NCI-H2196 (cell line): ENCODE results near the gene GEMIN5.

Experiments
- DNase-seq: peaks from one replicate; lab custom pipeline; 2025; ENCODE audit not compliant: unreplicated experiment; lab: John Stamatoyannopoulos, UW

The GEMIN5 gene

DNA sequence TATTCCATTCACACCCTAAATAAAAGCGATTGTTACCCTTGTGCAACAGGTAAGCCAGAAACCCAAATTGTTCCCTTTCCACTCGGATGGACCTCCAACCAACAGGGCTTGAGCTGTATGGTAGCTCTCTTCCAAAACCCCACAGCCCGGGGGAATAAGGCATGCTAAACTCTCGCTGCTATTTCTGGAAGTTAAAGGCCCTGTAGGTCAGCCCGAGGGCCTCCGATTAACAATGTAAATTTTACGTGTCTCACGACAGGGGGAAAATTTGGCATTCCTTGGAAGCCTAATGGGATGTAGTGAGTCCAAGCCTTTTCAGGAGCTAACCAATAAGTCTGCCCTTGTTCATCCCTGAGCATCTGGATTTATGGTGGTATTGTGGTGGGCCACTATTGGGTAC, 53.6 kb downstream of the GEMIN5 start:
- no peak for DNase-seq

DNA sequence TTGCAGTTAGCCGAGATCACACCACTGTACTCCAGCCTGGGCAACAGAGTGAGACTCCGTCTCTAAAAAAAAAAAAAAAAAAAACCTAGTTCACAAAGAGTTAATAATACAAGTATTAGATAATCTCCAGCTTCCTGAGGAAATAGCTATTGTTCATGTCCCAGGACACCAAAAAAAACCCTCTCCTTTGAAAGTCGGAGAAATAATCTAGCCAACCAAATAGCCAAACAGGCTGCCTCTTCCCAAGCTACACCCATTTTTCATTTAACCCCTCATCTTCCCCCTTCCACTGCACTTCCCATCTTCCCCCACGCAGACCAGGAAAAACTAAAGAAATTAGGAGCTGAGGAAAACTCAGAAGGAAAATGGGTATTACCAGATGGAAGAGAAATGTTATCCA, 56.0 kb downstream of the GEMIN5 start:
- no peak for DNase-seq

DNA sequence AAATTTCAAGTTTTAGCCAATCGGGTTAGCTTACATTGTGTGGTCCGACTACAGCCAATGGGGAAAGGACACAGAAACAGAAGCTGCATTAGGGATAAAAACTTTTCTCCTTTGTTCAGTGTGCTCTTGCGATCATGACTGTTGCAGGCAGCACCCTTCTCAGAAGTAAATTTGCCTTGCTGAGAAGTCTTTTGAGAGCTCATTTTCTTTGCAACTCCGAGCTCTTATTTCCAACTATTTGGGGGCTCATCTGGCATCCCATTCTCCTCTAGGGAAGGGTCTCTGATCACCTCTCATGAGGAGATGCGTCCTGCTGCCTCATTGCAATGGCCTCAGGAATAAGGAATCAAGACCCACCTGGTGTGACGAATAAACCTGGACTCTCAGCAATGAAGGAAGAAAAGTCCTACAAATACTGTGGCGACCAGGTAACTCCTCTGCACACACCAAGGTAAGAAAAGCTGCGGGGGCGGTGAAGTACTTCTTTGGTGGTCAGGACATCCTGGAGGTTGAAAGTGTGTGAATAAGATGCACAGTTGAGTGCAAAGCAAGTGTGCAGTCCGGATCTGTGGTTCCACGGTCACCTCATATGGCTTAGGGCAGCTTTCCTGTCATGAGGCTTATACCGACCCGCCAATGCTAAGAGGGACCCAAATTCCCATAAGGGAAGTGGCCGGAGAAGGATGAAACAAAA, 59.2 kb downstream of the GEMIN5 start:
- DNase-seq = no peak

- DNase-seq = no peak
Observed at GRCh38 chr5:154873791-154874331, 64.2 kb downstream of the GEMIN5 start.

DNA sequence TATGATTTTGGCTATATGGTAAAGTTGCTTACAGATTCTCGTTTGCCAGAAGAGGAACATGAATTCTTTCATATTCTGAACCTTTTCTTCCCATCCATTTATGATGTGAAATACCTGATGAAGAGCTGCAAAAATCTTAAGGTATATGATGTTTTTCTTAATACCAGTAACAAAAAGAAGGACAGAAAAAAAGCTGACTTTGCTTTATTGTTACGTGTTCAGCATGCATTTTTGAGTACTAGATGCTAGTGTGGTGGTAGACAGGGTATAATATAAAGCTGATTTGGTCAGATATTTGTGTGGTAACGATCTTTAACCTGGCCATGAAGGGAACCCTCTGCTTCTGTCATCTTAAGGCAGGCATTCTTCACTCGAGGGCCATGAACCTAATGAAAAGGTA, 66.3 kb downstream of the GEMIN5 start:
- no peak for DNase-seq

GRCh38 chr5:154868702-154869101, 69.3 kb downstream of the GEMIN5 start:
- DNase-seq = no peak

GRCh38 chr5:154866841-154867240, 71.2 kb downstream of the GEMIN5 start:
- no peak for DNase-seq

DNA sequence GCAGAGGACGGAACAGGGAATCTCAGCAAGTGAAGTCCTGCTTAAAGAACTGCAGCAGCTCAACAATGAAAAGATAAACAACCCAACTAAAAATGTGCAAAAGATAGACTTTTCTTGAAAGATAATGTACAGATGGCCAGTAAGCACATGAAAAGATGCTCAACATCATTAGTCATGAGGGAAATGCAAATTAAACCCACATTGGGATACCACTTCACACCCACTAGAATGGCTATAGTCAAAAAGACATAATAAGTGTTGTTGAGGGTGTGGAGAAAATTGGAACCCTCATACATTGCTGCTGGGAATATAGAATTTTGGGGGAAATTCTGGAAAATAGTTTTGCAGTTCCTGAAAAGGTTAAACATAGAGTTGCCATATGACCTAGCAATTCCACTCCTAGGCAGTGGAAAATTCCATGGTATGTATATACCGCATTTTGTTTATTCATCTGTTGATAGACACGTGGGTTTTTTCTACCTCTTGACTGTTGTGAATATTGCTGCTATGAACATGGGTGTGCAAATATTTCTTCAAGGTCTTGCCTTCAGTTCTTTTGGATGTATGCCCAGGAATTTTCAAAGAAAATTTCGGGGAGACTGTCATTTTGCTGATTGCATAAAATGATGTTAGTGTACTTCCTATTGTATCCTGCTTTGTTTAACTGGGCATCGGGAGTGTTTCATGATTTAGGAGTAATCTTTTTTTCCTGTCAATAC, 72.4 kb downstream of the GEMIN5 start:
- DNase-seq = no peak

GRCh38 chr5:154863291-154864080, 74.5 kb downstream of the GEMIN5 start:
- no peak for DNase-seq

DNA sequence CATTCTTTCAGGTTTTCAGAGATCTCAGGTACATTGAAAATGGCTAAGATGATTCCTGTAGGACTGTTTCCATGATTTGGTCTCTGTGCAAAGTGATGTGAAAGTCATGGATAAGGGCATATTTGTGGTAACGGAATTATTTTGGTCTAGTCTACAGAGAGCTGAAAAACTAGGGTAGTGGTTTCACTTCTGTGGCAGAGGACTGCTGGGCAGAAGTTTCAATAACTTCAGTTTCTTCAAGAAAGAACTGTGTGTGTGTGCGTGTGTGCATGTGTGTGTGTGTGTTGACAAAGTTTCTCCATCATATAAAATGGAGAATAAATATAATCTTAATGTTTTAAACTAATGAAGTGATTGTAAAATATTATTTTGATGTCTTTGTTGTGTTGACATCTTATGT, 75.2 kb downstream of the GEMIN5 start:
- DNase-seq = no peak

DNA sequence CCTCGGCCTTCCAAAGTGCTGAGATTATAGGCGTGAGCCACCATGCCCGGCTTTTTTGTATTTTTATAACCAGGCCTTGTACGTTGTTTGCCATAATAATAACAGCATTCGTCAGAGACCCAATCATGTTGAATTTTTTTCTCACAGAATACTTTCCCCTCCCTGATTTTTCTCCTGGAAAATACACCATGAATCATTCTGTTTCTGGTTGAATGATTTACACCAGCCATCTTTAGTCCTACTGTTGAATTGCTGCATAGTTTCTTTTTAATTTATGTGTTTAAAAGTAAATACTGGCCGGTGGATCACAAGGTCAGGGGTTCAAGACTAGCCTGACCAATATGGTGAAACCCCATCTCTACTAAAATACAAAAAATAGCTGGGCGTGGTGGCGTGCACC, 76.1 kb downstream of the GEMIN5 start:
- DNase-seq = no peak

DNA sequence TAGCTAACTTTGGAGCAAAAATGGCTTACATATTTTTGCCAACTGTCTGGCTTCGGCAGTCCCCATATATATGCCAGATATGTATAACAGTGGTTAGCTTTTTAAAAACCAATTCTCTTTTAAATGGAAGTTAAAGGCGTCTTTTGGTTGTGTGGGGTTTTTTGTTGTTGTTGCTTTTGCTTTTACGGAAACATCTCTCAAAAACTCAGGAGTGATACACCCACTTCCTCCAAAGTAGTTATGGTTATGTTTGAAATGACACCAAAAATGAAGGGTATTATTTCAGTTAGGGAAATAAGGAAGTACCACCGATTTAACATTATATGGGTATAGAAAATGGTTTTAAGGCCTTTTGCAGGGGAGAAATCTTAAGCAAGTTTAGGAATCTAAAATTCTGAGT, 77.2 kb downstream of the GEMIN5 start:
- DNase-seq = no peak

GRCh38 chr5:154860123-154860522, 77.9 kb downstream of the GEMIN5 start:
- DNase-seq = no peak

- no peak for DNase-seq
Observed at GRCh38 chr5:154858972-154859871, 78.8 kb downstream of the GEMIN5 start.

DNA sequence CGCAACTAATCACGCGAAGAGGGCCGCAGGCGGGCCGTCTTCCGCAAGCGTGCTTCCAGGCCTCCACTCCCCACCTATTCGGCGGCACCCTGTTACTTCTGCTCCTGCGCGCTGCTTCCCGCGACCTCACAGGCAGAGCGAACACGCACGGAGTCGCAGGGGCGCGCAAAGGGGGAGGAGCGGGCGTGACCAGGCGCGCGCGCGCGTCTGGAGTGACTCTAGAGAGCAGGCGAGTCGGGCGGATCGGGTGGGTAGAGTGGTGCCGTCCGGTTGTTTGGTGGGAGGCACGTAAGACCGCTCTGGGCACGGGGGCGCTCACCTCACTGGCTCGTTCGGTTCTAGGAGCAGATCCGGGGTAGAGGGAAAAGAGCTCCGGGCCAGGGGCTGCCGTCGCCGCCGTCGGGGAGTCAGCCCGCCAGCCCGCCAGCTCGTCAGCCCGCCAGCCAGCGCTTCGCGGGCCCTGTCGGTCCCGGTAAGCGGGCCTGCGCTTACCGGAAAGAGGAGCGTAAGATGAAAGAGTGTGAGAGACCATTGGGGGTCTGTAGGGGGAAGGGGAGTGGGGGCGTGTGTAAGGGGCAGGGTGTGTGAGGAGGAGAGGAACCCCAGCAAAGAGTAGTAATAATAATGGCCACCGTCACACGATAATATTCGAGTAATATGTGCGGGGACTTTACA, 79.6 kb downstream of the GEMIN5 start, which contains the start of gene CNOT8:
CNOT8 (plus strand) TSS at position 331 of the 675 bp plus-strand sequence. CDS start 4,652 bp downstream, outside the sequence.
- peak; percentile 96 for DNase-seq

GRCh38 chr5:154857530-154858296, 80.3 kb downstream of the GEMIN5 start:
- DNase-seq = peak; percentile 96

- DNase-seq = no peak
Observed at GRCh38 chr5:154851351-154851750, 86.7 kb downstream of the GEMIN5 start.

DNA sequence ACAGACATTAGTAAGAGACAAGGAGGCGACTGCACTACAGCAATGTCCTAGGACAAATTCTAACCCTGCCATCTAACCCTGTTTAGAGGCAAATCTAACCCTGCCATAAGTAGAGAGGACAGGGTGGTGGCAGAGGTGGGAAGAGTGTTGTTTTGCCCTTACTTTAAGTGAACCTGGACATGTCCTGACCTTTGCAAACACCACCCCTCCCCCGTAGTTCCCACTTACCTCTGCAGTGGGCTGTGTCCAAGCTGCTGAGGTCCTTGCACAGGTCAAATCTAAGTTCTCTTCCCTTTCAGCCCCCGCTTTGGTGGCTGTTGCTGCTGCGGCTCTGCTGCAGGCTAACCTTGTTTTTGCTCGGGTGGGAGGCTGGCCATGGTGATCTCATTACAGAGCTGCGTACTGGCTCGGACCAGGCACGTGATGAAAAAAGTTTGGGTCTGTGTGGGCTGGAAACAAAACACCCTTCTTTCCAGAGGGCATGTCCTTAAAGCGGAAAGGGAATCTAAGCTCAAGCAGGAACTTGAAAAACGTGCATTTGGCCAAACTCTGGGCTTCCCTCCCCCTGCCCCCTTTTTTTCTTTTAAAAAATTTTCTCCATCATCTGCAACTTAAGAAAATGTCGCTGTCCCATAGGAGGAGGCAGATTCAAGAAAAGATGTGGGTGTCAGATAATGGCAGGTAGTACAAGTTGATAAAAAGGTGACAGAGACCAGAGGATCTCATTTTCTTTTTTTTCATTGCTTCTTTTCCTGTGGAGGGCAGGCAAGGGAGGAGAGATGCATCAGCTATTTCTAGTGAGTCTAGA, 87.6 kb downstream of the GEMIN5 start, which contains the start of gene FAXDC2:
FAXDC2 (minus strand) TSS at position 349 of the 808 bp plus-strand sequence. CDS start 12,425 bp downstream, outside the sequence.
- no peak for DNase-seq
